NCI-H1436 (cell line): ENCODE measurements around the gene FERMT1.
"Not testable (repeated sequence)": the region's sequence is repeated elsewhere in the genome, so short reads cannot be mapped to it uniquely, and the experiment has no call there.

ENCODE experiments used
- DNase-seq: peaks from one replicate; lab custom pipeline; 2025; lab: John Stamatoyannopoulos, UW

FERMT1 gene

GRCh38 chr20:6039766-6040165 lies 83.1 kb downstream of the FERMT1 start:
- no peak for DNase-seq

GRCh38 chr20:6038256-6038655 lies 84.6 kb downstream of the FERMT1 start:
- no peak for DNase-seq

DNA sequence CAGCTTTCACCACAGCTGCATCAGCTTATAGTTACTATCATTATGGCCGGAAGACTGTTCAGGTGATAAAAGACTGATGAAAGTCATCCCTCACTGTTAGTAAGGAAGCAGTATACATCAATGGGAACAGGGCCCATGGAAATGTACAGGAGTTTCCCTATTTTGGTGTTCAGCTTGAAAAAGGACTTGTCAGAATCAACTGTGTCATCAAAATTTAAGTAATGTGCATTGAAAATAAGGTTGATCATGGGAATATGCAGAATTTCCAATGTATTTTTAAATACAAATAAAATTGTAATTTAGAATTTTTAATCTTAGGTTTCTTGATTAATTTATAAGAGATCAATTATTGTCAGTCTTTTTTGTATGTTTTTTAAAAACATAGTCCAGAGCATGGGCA lies 85.7 kb downstream of the FERMT1 start:
- no peak for DNase-seq

- no peak for DNase-seq
Measured at GRCh38 chr20:6036213-6036612, 86.6 kb downstream of the FERMT1 start.

- DNase-seq, result no peak
Measured at GRCh38 chr20:6034134-6034969, 88.5 kb downstream of the FERMT1 start.

DNA sequence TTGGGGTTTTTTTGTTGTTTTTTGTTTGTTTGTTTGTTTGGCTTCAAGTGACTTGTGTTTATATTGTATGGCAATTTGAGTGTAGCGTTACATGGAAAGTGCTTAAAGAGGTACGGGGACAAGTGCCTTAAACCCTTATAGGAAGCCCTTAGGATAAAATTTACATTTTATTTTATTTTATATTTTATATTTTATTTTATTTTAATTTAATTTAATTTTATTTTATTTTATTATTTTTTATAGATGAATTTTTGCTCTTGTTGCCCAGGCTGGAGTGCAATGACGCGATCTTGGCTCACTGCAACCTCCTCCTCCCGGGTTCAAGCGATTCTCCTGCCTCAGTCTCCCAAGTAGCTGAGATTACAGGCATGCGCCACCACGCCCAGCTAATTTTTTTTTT lies 89.9 kb downstream of the FERMT1 start:
- DNase-seq, result not testable (repeated sequence)

GRCh38 chr20:6030453-6031080 lies 92.3 kb downstream of the FERMT1 start:
- DNase-seq, result no peak

- DNase-seq, result no peak
Measured at GRCh38 chr20:6029538-6029937, 93.3 kb downstream of the FERMT1 start.

GRCh38 chr20:6028818-6029217 lies 94.0 kb downstream of the FERMT1 start:
- DNase-seq, result no peak

DNA sequence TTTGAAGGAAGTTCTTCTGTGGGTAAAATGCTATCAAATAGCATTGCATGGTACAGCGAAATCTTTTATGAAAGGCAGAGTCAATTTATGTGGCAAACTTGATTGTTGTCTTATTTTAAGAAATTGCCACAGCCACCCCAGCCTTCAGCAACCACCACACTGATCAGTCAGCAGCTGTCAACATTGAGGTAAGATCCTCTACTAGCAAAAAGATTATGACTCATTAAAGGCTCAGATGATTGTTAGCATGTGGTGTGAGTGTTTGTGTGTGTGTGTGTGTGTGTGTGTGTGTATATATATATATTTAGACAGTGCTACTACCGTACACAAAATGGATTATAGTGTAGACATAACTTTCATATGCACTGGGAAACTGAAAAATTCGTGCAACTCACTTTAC lies 96.8 kb downstream of the FERMT1 start:
- DNase-seq, result no peak
